C4-2B (cell line): ENCODE results near the gene ORC3.

ENCODE experiments used
- CTCF ChIP-seq: fragments of 450-650 bp; conservative IDR thresholded peaks from 2 replicates; pipeline ENCODE4 v1.5.1; 2017; ENCODE audit warnings: mild to moderate bottlenecking
- ZFX ChIP-seq: fragments of 450-650 bp; IDR thresholded peaks from 2 replicates; pipeline ENCODE4 v1.6.1; 2017

GRCh38 chr6:87690441-87690840, 100.5 kb downstream of the ORC3 start:
- TF ChIP-seq CTCF (no peak), ZFX (no peak)
